ENCODE measurements around the gene B9D2.

- TF ChIP-seq EZH2 (IDR thresholded peaks at IDR 0.05; ENCODE audit: low read depth, unreplicated experiment) = no peak
- TF ChIP-seq ZNF331 (CRISPR knock-in tag; IDR thresholded peaks at IDR 0.05; ENCODE audit: low read depth) = no peak
- TF ChIP-seq STAT1 (IDR thresholded peaks at IDR 0.05; ENCODE audit: unreplicated experiment) = no peak
- TF ChIP-seq CTCF (conservative IDR thresholded peaks at IDR 0.05; ENCODE audit: low read depth in 2 of 2) = no peak
- TF ChIP-seq CREB1 (CRISPR knock-in tag; IDR thresholded peaks at IDR 0.05; ENCODE audit: low read depth) = no peak
- no peak for TF ChIP-seq POLR2AphosphoS5 (IDR thresholded peaks at IDR 0.05; ENCODE audit: low read depth)
- TF ChIP-seq, protein P1, sequence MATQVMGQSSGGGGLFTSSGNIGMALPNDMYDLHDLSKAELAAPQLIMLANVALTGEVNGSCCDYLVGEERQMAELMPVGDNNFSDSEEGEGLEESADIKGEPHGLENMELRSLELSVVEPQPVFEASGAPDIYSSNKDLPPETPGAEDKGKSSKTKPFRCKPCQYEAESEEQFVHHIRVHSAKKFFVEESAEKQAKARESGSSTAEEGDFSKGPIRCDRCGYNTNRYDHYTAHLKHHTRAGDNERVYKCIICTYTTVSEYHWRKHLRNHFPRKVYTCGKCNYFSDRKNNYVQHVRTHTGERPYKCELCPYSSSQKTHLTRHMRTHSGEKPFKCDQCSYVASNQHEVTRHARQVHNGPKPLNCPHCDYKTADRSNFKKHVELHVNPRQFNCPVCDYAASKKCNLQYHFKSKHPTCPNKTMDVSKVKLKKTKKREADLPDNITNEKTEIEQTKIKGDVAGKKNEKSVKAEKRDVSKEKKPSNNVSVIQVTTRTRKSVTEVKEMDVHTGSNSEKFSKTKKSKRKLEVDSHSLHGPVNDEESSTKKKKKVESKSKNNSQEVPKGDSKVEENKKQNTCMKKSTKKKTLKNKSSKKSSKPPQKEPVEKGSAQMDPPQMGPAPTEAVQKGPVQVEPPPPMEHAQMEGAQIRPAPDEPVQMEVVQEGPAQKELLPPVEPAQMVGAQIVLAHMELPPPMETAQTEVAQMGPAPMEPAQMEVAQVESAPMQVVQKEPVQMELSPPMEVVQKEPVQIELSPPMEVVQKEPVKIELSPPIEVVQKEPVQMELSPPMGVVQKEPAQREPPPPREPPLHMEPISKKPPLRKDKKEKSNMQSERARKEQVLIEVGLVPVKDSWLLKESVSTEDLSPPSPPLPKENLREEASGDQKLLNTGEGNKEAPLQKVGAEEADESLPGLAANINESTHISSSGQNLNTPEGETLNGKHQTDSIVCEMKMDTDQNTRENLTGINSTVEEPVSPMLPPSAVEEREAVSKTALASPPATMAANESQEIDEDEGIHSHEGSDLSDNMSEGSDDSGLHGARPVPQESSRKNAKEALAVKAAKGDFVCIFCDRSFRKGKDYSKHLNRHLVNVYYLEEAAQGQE (IDR thresholded peaks at IDR 0.05; ENCODE audit: unreplicated experiment) = no peak
- TF ChIP-seq, protein P2, sequence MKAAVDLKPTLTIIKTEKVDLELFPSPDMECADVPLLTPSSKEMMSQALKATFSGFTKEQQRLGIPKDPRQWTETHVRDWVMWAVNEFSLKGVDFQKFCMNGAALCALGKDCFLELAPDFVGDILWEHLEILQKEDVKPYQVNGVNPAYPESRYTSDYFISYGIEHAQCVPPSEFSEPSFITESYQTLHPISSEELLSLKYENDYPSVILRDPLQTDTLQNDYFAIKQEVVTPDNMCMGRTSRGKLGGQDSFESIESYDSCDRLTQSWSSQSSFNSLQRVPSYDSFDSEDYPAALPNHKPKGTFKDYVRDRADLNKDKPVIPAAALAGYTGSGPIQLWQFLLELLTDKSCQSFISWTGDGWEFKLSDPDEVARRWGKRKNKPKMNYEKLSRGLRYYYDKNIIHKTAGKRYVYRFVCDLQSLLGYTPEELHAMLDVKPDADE (IDR thresholded peaks at IDR 0.05) = no peak
- no peak for TF ChIP-seq EZH2phosphoT487 (IDR thresholded peaks at IDR 0.05; ENCODE audit: unreplicated experiment)
- TF ChIP-seq JUNB (IDR thresholded peaks at IDR 0.05; ENCODE audit: unreplicated experiment) = no peak
- TF ChIP-seq, protein P3, sequence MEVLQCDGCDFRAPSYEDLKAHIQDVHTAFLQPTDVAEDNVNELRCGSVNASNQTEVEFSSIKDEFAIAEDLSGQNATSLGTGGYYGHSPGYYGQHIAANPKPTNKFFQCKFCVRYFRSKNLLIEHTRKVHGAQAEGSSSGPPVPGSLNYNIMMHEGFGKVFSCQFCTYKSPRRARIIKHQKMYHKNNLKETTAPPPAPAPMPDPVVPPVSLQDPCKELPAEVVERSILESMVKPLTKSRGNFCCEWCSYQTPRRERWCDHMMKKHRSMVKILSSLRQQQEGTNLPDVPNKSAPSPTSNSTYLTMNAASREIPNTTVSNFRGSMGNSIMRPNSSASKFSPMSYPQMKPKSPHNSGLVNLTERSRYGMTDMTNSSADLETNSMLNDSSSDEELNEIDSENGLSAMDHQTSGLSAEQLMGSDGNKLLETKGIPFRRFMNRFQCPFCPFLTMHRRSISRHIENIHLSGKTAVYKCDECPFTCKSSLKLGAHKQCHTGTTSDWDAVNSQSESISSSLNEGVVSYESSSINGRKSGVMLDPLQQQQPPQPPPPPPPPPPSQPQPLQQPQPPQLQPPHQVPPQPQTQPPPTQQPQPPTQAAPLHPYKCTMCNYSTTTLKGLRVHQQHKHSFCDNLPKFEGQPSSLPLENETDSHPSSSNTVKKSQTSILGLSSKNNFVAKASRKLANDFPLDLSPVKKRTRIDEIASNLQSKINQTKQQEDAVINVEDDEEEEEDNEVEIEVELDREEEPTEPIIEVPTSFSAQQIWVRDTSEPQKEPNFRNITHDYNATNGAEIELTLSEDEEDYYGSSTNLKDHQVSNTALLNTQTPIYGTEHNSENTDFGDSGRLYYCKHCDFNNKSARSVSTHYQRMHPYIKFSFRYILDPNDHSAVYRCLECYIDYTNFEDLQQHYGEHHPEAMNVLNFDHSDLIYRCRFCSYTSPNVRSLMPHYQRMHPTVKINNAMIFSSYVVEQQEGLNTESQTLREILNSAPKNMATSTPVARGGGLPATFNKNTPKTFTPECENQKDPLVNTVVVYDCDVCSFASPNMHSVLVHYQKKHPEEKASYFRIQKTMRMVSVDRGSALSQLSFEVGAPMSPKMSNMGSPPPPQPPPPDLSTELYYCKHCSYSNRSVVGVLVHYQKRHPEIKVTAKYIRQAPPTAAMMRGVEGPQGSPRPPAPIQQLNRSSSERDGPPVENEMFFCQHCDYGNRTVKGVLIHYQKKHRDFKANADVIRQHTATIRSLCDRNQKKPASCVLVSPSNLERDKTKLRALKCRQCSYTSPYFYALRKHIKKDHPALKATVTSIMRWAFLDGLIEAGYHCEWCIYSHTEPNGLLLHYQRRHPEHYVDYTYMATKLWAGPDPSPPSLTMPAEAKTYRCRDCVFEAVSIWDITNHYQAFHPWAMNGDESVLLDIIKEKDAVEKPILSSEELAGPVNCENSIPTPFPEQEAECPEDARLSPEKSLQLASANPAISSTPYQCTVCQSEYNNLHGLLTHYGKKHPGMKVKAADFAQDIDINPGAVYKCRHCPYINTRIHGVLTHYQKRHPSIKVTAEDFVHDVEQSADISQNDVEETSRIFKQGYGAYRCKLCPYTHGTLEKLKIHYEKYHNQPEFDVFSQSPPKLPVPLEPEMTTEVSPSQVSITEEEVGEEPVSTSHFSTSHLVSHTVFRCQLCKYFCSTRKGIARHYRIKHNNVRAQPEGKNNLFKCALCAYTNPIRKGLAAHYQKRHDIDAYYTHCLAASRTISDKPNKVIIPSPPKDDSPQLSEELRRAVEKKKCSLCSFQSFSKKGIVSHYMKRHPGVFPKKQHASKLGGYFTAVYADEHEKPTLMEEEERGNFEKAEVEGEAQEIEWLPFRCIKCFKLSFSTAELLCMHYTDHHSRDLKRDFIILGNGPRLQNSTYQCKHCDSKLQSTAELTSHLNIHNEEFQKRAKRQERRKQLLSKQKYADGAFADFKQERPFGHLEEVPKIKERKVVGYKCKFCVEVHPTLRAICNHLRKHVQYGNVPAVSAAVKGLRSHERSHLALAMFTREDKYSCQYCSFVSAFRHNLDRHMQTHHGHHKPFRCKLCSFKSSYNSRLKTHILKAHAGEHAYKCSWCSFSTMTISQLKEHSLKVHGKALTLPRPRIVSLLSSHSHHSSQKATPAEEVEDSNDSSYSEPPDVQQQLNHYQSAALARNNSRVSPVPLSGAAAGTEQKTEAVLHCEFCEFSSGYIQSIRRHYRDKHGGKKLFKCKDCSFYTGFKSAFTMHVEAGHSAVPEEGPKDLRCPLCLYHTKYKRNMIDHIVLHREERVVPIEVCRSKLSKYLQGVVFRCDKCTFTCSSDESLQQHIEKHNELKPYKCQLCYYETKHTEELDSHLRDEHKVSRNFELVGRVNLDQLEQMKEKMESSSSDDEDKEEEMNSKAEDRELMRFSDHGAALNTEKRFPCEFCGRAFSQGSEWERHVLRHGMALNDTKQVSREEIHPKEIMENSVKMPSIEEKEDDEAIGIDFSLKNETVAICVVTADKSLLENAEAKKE (CRISPR knock-in tag; IDR thresholded peaks at IDR 0.05) = no peak
- no peak for TF ChIP-seq ZNF114 (CRISPR knock-in tag; IDR thresholded peaks at IDR 0.05)
Observed at GRCh38 chr19:41309180-41310032, 54.5 kb downstream of the B9D2 start.
